NCI-H2227 treated with DMSO at 0.1 percent for 48 hours (cell line): ENCODE measurements around the gene CEP350.

Experiments used
- DNase-seq: peaks from one replicate; lab custom pipeline; 2025; lab: John Stamatoyannopoulos, UW

CEP350 gene

GRCh38 chr1:179954493-179955286 is at the start of gene CEP350:
CEP350 (plus strand) TSS chr1:179954810; CDS start chr1:179986182, 31,372 bp downstream.
- peak; percentile 98 for DNase-seq

DNA sequence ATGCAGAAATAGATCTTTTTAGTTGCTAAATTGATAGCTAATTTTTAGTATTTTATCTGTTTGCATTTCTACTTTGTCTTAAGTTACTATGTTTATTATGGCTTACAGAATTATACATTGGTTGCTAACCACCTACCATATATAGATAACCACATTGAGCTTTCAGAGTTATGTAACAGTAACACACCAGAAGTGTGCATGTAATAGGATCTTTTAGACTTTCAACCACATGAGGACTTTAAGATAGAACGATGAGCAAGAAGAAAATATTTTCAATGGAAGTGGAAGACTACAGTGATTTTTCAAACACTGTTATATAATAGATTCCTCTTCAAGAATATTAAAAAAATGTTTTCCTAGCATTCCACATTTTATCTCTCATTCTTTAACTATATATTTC is 43.7 kb upstream of the CEP350 start:
- DNase-seq, result no peak

GRCh38 chr1:179911812-179912211 is 42.8 kb upstream of the CEP350 start:
- DNase-seq, result no peak

GRCh38 chr1:179917601-179918429 is 36.8 kb upstream of the CEP350 start:
- no peak for DNase-seq

DNA sequence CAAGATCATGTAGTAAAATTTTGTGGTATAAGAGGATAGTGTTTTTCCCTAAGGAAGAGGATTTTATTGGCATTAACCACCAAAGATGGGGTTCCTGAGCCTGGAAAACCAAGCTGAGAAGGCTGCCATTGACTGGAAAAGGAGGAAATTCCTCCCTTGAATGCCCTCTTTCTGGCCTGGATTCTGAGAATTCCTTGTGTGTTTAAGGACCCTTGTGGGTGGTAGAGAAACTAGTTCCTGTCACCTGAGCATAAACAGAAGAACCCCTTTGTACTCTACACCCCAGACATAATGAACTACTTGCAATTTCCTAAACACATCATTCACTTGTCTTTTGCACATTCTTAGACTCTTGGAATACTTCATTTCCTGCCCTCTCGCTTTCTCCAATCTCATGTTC is 33.1 kb upstream of the CEP350 start:
- DNase-seq, result no peak

- no peak for DNase-seq
Observed at GRCh38 chr1:179921981-179922872, 32.4 kb upstream of the CEP350 start.

GRCh38 chr1:179923029-179923428 is 31.6 kb upstream of the CEP350 start:
- DNase-seq, result no peak

- no peak for DNase-seq
Observed at GRCh38 chr1:179924268-179924667, 30.3 kb upstream of the CEP350 start.

DNA sequence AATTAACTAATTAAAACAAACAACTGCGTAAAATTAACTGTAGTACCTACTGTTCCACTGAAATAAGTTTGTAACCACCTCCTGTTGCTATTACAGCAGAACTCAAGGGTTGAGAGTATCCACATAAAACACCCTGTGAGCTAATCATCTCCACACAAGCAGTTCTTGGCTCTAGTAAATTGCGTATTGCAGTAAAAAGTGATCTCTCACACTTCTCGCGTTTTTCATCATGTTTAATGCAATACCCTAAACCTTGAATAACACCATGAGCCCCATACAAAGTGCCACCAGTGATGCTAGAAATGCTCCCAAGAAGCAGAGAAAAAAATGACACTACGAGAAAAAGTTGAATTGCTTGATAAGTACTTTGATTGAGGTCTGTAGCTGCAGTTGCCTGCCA is 29.3 kb upstream of the CEP350 start:
- no peak for DNase-seq

GRCh38 chr1:179925922-179926849 is 28.4 kb upstream of the CEP350 start:
- no peak for DNase-seq

DNA sequence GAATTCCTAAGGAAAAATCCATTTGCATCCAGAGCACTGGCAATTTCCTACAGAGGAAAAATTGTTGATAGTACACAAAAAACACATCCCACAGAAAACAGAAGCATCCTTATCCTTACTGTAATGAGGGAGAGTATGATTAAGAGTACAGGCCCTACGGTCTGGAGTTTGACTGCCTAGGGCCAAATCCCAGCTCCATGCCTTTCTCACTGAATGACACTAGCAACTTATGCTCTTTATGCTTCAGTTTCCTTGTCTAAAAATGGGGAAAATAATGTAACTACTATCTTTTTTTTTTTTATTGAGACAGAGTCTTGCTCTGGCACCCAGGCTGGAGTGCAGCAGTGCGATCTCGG is 27.8 kb upstream of the CEP350 start:
- no peak for DNase-seq

- DNase-seq, result no peak
Observed at GRCh38 chr1:179929955-179930798, 24.4 kb upstream of the CEP350 start.

- no peak for DNase-seq
Observed at GRCh38 chr1:179930867-179931266, 23.7 kb upstream of the CEP350 start.

DNA sequence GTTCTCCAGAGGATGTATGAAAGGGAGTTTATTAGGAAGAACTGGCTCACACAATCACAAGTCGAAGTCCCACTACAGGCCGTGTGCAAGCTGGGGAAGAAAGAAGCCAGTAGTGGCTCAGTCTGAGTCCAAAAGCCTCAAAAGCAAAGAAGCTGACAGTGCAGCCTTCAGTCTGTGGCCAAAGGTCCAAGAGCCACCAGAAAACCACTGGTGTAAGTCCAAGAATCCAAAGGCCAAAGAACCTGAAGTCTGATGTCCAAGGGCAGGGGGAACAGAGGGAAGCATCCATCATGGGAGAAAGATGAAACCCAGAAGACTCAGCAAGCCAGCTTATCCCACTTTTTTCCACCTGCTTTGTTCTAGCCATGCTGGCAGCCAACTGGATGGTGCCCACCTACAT is 21.4 kb upstream of the CEP350 start:
- DNase-seq, result no peak

DNA sequence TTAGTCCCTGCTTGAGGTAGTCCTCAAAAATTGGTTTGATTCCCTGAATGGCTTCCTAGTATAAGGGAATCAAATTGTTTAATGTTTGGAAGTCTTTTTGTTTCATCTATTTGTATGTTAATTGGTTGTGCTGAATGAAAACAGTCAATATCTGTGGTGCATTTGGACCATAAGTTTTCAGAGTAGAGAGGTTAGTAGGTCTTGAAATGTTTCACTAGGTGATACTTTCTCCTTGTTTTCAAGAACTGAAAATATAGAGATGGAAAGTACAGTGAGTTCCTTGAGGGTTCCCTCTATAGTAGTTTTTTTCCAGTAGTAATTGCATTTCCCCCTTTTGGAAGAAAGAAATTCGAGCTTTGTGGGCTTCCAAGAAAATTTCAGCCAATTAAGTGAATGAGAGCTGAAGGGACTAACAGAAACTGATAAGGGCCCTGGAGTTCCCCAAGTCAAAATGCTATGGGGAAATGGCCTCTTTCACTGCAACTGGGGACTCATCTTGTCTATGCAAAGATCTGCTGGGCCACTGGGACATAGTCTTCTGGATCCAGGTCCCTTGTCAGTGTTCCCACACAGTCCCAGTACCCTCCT is 18.6 kb upstream of the CEP350 start:
- no peak for DNase-seq

GRCh38 chr1:179937668-179938254 is 16.8 kb upstream of the CEP350 start:
- no peak for DNase-seq

GRCh38 chr1:179938752-179939151 is 15.9 kb upstream of the CEP350 start:
- peak; percentile 18 for DNase-seq

DNA sequence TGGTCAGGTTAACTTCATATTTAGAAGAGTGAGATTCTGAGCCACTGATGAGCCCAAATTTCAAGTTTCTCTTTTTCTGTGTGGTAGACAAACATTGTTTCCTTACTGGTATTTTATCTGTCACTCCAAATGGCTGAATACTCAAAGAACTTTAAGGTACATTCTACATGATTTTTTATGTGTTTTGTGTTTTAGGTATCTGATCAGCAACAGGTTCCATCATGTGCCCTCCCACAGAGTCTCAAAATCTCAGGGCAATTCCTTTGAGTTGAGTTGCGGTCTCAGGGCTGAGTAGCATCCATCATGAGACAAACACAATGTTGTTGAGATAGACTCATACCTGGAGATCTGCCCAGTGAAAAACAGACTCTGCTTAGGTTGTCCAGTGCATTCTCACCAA is 14.7 kb upstream of the CEP350 start:
- no peak for DNase-seq

DNA sequence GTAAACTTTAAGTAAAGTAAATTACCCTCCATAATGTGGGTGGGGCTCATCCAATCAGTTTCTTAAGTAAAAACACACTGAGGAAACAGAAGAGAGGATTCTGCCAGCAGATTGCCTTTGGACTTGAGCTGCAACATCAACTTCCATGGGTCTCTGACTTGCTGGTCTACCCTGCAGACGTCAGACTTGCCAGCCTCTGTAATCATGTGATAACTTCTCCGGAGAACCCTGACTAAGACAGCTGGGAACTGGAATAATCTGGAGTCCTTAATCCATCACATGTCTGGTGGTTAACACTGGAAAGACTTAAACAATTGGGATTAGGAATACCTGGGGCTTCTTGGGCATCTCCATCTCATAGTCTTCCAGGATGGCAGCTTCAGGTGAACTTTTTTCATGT is 13.2 kb upstream of the CEP350 start:
- DNase-seq, result no peak

DNA sequence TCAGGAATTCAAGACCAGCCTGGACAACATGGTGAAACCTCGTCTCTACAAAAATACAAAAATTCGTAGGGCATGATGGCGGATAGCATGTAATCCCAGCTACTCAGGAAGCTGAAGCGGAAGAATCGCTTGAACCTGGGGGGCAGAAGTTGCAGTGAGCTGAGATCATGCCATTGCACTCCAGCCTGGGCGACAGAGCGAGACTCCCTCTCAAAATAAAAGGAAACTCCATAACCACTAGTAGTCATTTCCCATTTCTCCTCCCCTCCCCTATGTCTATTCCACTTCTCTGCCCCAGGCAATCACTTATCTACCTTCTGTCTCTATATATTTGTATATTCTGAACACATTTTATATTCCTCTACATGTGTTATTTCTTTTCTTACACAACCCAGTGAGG is 4.0 kb upstream of the CEP350 start:
- DNase-seq, result no peak
